DMS 273 treated with DMSO at 0.1 percent for 48 hours (cell line): ENCODE results near the gene GPC6.
A peak's percentile ranks its signal among the peaks of the same experiment; 100 is the strongest.

Source experiments
- DNase-seq: peaks from one replicate; lab custom pipeline; 2025; lab: John Stamatoyannopoulos, UW

The GPC6 gene

GRCh38 chr13:93686399-93686798 lies 459.8 kb downstream of the GPC6 start:
- DNase-seq = no peak

- no peak for DNase-seq
Observed at GRCh38 chr13:93687261-93687660, 460.7 kb downstream of the GPC6 start.

- no peak for DNase-seq
Observed at GRCh38 chr13:93689333-93689732, 462.7 kb downstream of the GPC6 start.

GRCh38 chr13:93690139-93690538 lies 463.5 kb downstream of the GPC6 start:
- DNase-seq = no peak

GRCh38 chr13:93698016-93698613 lies 471.5 kb downstream of the GPC6 start:
- DNase-seq = no peak

GRCh38 chr13:93700115-93700514 lies 473.5 kb downstream of the GPC6 start:
- no peak for DNase-seq

GRCh38 chr13:93708308-93709075 lies 481.9 kb downstream of the GPC6 start:
- no peak for DNase-seq

GRCh38 chr13:93709506-93710244 lies 483.1 kb downstream of the GPC6 start:
- no peak for DNase-seq

GRCh38 chr13:93714171-93714570 lies 487.6 kb downstream of the GPC6 start:
- no peak for DNase-seq

- no peak for DNase-seq
Observed at GRCh38 chr13:93715866-93716265, 489.3 kb downstream of the GPC6 start.

GRCh38 chr13:93716623-93717022 lies 490.0 kb downstream of the GPC6 start:
- no peak for DNase-seq

GRCh38 chr13:93721483-93721882 lies 494.9 kb downstream of the GPC6 start:
- peak; percentile 32 for DNase-seq

- DNase-seq = no peak
Observed at GRCh38 chr13:93723316-93723715, 496.7 kb downstream of the GPC6 start.

GRCh38 chr13:93724187-93724586 lies 497.6 kb downstream of the GPC6 start:
- DNase-seq = no peak

- DNase-seq = no peak
Observed at GRCh38 chr13:93726173-93726957, 499.8 kb downstream of the GPC6 start.

- no peak for DNase-seq
Observed at GRCh38 chr13:93727211-93728141, 500.9 kb downstream of the GPC6 start.

GRCh38 chr13:93729383-93729782 lies 502.8 kb downstream of the GPC6 start:
- no peak for DNase-seq

- no peak for DNase-seq
Observed at GRCh38 chr13:93730780-93731179, 504.2 kb downstream of the GPC6 start.

- no peak for DNase-seq
Observed at GRCh38 chr13:93732186-93732585, 505.6 kb downstream of the GPC6 start.

- DNase-seq = no peak
Observed at GRCh38 chr13:93736081-93736480, 509.5 kb downstream of the GPC6 start.

GRCh38 chr13:93736909-93737308 lies 510.3 kb downstream of the GPC6 start:
- DNase-seq = no peak
